Stimulated activated CD4-positive, alpha-beta T cell treated with anti-CD3 and anti-CD28 coated beads, Interleukin-12 subunit alpha, Interleukin-12 subunit beta, amount 100 ng/mL, for 24 hours (primary cell): ENCODE measurements around the gene PUM1.
"Not testable (repeated sequence)": the region's sequence is repeated elsewhere in the genome, so short reads cannot be mapped to it uniquely, and the experiment has no call there.

Experiments used
- DNase-seq, 2 experiments: peaks; one replicate each; pipeline ENCODE4 v3.0.0-alpha.2; 2020; ENCODE audit warnings: low read depth in 2 of 2

PUM1 gene

GRCh38 chr1:31064718-31065309 is 703 bp downstream of the PUM1 start:
- peak; percentile 6 to 15 for DNase-seq

DNA sequence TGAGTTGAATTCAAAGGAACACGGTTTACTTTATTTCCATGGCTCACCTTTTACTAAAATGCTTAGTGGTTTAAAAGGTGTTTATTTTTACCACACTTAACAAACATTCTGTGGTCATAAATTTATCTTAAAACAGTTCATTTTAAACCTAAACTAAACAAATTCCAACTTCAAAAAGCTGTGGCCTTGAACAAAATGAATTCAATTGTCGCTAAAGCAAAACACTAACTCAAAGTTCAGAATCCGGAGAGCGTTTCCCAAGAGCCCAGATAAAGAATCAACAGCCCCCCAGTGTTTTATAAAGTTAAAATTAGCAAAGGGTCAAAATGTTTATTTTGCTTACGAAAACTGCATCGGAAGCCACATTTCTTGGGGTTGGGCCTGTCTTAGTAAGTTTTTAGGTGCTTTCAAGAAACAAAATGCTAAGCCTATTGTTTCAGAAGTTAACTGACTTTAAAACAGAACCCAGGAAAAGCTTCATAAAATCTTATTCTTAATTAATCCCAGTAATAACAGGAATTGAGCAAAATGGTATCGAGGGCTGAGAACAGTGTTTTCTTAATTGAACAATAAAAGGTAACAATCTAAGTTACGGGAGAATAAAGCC is 1.3 kb downstream of the PUM1 start:
- no peak for DNase-seq

DNA sequence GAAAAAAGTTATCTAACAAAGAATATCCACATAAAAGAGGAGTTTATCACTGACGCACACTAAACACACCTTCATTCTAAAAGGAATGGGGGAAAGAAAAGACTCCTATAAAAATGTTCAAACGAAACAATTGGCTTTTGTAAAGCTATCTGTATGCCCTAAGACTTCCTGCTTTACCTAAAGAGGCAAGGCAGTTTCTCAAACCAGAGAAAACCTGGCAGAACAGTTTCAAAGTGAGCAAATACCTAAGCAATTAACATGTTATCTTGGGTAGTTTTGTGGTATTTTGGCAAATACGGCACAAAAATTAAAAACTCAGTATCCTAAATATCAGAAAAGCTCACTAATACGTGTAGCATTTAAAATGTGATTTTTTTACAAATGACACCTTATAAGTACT is 1.9 kb downstream of the PUM1 start:
- DNase-seq, result no peak

DNA sequence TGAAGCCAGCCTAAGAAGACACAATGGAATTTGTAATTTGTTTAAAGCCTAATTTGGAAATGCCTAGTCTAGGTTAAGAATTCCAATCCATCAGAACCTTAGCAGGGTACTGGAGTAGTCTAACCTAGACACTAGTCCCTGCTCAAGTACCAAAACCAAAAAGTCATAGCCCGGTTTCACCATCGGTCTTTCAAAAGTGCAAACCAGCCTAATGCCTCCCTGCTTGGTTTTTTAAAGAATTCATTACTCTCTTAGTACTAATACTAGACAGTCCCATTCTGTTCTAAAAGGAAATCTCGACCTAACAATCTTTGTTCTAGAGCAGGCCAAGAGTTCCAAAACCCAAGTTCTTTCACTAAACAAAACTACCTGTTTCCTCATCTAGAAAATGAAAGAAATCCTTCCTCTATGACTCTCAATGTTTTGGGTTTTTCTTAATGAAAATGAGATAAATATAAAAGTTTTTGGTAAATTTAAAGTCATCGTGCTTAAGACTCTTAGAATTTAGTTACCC is 2.6 kb downstream of the PUM1 start:
- no peak for DNase-seq

GRCh38 chr1:31062162-31062866 is 3.2 kb downstream of the PUM1 start:
- DNase-seq, result not testable (repeated sequence)

DNA sequence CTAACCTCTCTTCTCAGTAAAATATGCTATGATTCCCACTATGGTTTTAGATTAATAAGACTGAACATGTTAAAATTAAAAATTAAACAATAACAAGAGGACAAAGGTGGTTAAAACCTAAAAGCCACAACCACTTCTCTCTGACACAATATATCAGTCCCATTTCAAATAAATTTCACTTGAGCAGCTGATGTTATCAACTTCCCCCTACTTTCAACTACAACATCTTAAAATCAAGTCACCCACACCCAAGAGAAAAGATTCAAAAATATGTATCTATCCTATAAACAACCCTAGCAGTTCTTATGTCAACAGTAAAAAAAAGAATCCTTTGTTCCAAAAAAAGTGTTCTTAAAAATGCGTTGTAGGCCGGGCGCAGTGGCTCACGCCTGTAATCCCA is 7.5 kb downstream of the PUM1 start:
- DNase-seq, result no peak

DNA sequence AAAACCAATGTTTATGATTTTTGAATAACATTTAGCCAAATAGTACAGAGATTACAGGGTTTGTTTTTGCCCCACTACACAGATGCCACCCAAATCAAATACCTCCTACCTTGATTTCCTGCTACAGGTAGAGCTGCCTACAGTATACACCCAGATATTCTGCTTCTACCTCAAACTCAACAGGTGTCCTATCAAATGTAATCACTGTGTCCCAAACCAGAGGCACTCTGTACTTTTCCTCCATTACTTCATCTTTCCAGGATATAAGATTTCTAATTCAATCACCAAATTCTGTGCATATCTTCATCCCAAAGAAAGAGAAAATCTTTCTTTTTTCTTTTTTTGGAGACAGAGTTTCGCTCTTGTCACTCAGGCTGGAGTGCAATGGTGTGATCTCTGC is 9.6 kb downstream of the PUM1 start:
- no peak for DNase-seq

GRCh38 chr1:31055501-31055900 is 10.0 kb downstream of the PUM1 start:
- no peak for DNase-seq

DNA sequence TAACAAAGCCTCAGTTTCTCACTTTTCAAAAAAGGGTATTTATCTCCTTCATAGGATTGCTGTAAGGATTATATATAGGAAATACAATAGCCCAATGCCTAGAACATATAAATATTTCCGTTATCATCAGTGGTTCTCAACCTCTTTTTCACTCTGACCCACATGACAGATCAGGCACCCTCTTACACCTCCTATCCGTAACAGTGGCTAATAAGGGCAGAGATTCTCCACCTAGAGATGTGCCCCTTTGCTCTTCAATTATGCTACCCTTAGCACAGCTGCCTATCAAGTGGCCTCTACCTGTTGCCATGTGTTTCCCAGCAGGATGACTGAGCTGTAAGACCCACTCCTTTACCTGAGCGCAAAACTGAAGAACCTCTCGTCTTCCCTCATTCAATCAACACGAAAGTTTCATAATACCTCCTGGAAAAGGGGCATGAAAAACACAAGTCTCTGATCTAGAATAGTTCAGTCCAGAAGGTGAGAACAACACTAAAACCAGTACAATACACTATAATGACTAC is 10.5 kb downstream of the PUM1 start:
- no peak for DNase-seq

- DNase-seq, result no peak
These were observed 11.2 kb downstream of the PUM1 start for GRCh38 chr1:31054349-31054748.

GRCh38 chr1:31052613-31053012 is 12.9 kb downstream of the PUM1 start:
- not testable (repeated sequence) for DNase-seq

DNA sequence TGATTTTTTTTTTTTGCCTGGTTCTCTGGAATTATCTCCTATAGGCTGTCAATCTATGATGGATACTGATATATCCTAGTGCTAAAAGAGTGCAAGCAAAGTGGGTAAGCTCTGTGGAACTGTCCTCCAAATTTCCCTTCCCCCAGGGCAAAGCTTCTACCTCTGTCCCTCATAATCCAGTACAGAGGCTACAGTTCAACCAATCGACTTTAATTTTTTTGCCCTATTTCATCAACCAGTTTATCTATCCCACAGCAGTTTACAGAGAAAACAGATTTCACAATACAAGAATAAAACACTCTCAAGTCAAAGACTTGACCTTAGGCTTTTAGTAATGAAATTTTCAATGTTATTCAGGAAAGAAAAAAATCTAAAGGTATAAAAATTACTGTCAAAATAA is 13.9 kb downstream of the PUM1 start:
- DNase-seq, result no peak

DNA sequence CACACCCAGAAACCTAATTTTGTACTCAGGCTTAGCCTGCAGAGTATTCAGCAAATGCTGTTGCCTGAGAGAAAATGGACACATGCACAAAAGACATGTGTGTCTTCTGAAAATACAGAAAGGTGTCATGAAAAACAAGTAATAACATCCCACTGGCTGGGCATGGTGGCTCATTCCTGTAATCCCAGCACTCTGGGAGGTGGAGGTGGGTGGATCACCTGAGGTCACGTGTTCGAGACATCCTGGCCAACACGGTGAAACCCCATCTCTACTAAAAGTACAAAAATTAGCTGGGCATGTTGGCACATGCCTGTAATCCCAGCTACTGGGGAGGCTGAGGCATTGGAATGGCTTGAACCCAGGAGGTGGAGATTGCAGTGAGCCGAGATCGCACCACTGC is 18.0 kb downstream of the PUM1 start:
- not testable (repeated sequence) for DNase-seq

- DNase-seq, result no peak
These were observed 21.9 kb downstream of the PUM1 start for GRCh38 chr1:31043631-31044030.

GRCh38 chr1:31042656-31043055 is 22.9 kb downstream of the PUM1 start:
- DNase-seq, result no peak

DNA sequence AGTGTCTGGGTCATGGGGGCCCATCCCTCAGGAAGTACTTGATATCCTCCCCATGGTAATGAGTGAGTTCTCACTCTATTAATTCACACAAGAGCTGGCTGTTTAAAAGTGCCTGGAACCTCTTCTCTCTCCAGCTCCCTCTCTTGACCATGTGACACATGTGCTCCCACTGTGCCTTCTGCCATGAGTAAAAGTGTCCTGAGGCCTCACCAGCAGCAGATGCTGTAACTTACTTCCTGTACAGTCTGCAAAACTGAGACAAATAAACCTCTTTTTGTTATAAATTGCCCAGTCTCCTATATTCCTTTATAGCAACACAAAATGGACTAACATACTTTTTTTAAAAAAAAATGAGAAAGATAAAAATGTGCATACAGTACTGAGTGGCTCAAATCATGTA is 24.0 kb downstream of the PUM1 start:
- no peak for DNase-seq

GRCh38 chr1:31040038-31040437 is 25.5 kb downstream of the PUM1 start:
- no peak for DNase-seq

- DNase-seq, result not testable (repeated sequence)
These were observed 26.6 kb downstream of the PUM1 start for GRCh38 chr1:31038935-31039334.

DNA sequence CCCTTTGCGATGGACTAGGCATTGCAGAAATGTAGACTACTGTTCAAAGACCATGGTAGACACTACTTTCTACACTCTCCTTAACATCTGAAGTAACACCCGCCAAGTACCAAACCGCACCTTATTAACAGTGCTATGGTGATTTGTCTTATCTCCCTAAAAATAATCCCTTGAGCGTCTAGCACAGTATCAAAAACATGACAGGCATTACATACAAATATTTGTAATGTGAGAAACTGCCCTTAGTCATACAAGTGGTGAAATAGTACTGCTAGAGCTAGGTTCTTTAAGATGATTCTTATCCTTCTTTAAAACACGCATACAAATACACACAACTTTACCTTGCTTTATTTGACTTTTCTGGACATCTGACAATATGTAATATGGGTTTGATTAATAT is 27.2 kb downstream of the PUM1 start:
- DNase-seq, result no peak

- DNase-seq, result no peak
These were observed 28.6 kb downstream of the PUM1 start for GRCh38 chr1:31036749-31037500.

DNA sequence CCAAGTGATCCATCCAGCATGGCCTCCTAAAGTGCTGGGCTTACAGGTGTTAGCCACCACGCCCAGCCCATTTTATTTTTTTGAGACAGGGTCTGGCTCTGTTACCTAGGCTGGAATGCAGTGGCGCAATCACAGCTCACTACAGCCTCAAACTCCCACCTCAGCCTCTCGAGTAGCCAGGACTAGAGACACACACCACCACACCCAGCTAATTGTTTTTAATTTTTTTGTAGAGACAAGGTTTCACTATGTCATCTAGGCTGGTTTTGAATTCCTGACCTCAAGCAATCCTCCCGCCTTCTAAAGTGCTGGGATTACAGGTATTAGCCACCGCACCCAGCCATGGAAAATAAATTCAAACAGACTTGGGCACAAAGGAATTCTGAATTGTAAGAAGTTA is 31.9 kb downstream of the PUM1 start:
- DNase-seq, result no peak

DNA sequence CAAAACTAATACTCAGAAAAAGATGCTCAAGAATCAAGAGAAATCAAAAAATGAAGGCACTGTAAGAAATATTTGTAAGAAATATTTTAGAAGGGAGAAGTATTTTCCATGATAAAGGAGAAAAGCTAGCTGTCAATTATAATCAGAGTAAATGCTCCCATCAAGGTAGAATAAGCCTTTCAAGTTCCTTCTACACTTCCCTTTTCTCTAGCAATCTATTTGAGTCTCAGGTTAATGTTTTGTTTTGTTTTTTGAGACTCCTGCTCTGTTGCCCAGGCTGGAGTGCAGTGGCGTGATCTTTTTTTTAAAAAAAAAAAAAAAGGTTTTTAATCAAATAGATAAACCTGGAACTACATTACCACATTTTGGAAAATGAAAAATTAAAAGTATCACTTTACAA is 33.3 kb downstream of the PUM1 start:
- DNase-seq, result no peak
